Measurements from ENCODE around the gene PRKN.

The PRKN gene

DNA sequence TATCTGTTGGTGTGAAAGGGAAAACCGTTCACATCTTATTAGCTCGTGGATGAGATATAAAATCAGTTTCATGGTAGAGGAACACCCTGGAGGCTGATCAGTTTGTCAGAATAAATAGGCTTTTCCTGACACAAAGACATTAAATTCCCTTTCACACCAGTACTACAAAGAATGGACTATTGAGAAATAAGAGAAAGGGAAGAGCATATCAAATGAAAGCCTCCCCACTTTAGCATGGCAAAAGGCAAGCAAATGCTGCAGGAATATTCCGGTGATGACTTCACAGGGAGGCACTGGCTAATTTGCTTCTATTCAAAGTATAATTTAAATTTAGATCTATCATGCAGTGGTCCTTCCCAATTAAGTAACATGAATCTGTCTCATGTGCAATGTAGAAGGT, 1337.8 kb downstream of the PRKN start:
- in situ Hi-C loops (cut with MboI; ENCODE audit: low pct_unique_long_range_greater_than_20kb, low sequenced_read_pairs, unreplicated experiment), result no loop called here
- DNase-seq (ENCODE audit: low spot score), result no peak
- TF ChIP-seq, protein P1, sequence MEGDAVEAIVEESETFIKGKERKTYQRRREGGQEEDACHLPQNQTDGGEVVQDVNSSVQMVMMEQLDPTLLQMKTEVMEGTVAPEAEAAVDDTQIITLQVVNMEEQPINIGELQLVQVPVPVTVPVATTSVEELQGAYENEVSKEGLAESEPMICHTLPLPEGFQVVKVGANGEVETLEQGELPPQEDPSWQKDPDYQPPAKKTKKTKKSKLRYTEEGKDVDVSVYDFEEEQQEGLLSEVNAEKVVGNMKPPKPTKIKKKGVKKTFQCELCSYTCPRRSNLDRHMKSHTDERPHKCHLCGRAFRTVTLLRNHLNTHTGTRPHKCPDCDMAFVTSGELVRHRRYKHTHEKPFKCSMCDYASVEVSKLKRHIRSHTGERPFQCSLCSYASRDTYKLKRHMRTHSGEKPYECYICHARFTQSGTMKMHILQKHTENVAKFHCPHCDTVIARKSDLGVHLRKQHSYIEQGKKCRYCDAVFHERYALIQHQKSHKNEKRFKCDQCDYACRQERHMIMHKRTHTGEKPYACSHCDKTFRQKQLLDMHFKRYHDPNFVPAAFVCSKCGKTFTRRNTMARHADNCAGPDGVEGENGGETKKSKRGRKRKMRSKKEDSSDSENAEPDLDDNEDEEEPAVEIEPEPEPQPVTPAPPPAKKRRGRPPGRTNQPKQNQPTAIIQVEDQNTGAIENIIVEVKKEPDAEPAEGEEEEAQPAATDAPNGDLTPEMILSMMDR (IDR thresholded peaks at IDR 0.05; ENCODE audit: extremely low read depth, insufficient read depth, missing control alignments), result no peak

DNA sequence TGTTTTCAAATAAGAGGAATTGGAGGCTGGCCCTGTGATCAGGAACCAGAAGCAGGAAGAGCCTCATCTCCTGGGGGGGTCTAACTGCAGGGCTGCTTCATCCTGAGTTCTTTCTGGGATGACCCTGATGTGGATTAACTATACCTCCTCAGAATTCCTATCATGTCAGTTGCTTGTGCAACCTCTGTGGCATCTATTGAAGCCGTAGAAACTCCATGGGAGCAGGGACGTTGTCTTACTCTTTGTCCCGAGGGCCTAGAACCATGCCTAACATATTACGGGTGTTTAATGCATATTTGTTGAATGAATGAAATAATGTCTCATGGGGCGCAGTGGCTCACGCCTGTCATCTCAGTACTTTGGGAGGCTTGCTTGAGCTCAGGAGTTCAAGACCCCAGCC, 1343.6 kb downstream of the PRKN start:
- TF ChIP-seq, protein P1 (IDR thresholded peaks at IDR 0.05; ENCODE audit: extremely low read depth, insufficient read depth, missing control alignments), result no peak
- in situ Hi-C loops (cut with MboI; ENCODE audit: low pct_unique_long_range_greater_than_20kb, low sequenced_read_pairs, unreplicated experiment), result no loop called here
- DNase-seq (ENCODE audit: low spot score), result no peak

DNA sequence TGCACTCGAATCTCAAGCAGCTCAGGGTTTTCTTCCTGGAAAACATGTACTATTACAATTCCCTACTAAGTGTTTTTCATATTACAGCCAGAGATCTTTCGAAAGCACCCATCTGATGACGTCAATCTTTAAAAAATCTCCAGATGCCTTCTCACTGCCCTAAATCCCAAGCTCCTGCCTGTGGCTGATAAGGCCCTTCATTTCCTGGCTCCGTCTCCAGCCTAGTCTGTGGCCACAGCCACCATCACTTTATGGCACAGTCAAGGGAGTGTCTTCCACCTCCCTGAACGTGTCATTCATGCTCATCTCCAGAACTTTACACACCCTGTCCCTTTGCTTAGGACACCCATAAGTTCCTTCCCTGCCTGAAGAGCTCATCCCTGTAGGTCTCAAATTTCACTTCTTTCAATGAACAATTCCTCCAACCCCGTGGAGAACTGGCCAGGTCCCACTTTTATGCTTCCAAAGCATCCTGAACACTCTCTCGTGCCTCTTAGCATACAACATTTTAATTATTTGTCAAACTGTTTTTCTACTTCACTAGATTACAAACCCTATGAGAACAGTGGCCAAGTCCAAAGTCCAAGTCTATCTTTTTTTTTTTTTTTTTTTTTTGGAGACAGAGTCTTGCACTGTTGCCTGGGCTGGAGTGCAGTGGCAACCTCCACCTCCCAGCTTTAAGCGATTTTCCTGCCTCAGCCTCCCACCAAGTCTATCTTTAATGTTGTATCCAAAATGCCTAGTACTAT, 1347.6 kb downstream of the PRKN start:
- TF ChIP-seq, protein P1 (IDR thresholded peaks at IDR 0.05; ENCODE audit: extremely low read depth, insufficient read depth, missing control alignments), result no peak
- no peak for DNase-seq (ENCODE audit: low spot score)
- in situ Hi-C loops (cut with MboI; ENCODE audit: low pct_unique_long_range_greater_than_20kb, low sequenced_read_pairs, unreplicated experiment), result no loop called here

DNA sequence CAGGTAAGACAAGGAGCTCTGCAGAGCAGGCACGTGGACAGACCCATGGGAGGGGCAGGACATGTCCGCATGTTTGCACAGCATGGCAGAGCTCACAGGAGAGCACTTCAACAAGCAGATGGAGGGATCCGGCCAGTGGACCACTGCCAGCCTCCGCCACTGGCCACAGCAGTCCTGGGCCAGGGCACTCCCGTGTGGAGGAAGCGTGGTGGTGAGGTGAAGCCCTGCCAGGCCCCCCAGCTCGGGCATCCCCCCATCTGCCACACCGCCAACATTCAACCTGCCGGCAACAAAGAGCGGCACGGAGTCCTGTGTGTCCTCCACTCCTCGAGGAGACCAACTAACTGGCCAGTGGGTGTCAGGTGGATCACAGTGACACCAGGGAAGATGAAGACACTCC, 1349.5 kb downstream of the PRKN start:
- in situ Hi-C loops (cut with MboI; ENCODE audit: low pct_unique_long_range_greater_than_20kb, low sequenced_read_pairs, unreplicated experiment), result no loop called here
- no peak for DNase-seq (ENCODE audit: low spot score)
- TF ChIP-seq, protein P1 (IDR thresholded peaks at IDR 0.05; ENCODE audit: extremely low read depth, insufficient read depth, missing control alignments), result no peak

DNA sequence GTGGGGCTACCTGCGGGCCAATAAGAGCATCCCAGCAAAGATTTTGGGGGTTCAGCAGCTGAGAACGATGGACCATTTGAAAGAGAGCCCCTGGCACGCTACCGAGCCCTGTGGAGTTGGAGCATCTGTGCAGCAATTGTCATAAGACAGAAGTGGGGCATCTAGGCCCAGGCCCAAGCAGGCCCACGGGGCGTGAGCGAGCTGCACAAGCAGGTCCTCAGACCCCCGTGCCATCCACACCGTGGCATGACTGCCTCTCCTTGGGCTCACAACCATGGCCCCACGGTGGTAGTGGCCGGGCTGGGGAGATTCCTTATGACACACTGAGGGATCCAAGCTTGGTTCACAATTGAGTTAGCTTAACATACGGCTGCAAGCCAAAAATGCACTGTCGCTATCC, 1350.5 kb downstream of the PRKN start:
- no peak for DNase-seq (ENCODE audit: low spot score)
- in situ Hi-C loops (cut with MboI; ENCODE audit: low pct_unique_long_range_greater_than_20kb, low sequenced_read_pairs, unreplicated experiment), result no loop called here
- TF ChIP-seq, protein P1 (IDR thresholded peaks at IDR 0.05; ENCODE audit: extremely low read depth, insufficient read depth, missing control alignments), result no peak

DNA sequence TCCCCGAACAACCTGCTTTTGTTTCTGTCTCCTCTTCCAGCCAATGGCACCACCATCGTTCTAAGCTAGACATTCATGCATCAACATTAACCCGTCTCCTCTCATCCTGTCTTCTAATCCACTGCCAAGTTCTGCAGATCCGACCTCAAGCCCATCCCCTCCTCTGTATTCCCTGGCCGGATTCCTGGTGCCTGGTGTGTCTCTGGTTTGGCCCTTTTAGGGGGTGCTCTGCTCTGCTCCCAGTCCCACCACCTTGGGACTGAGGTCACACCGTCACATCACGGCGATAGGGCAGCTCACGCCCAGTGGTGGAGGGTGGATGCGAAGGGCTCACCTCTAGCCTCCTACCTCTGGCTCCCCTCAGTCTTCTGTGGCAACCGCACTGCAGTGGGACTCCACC, 1351.2 kb downstream of the PRKN start:
- no peak for DNase-seq (ENCODE audit: low spot score)

More for the DNA sequence above, 1351.2 kb downstream of the PRKN start:
- TF ChIP-seq, protein P1 (IDR thresholded peaks at IDR 0.05; ENCODE audit: extremely low read depth, insufficient read depth, missing control alignments), result no peak
- in situ Hi-C loops (cut with MboI; ENCODE audit: low pct_unique_long_range_greater_than_20kb, low sequenced_read_pairs, unreplicated experiment), result no loop called here
